Adrenal gland (tissue), 5 donors: ENCODE results near the gene PRDM15.

Experiments
- POLR2A ChIP-seq, 2 donors: fragments of 450-650 bp; IDR thresholded peaks; one replicate each; pipeline ENCODE4 v1.6.1; 2017; ENCODE audit warnings: antibody characterized with exemption in 2 of 2, mild to moderate bottlenecking in 2 of 2, moderate library complexity in 1 of 2
- TF ChIP-seq, protein P1 (sequence below), 6 experiments: fragments of 450-650 bp in 4 of 6; fragments of 200-600 bp in 2 of 6; sonication (generic) in 1 of 6; IDR thresholded peaks; 1 replicate in 5 of 6; 2 replicates in 1 of 6; pipeline versions ENCODE4 v1.5.1 to v1.8.0; 2016 to 2021; ENCODE audit warnings: antibody characterized with exemption in 6 of 6, mild to moderate bottlenecking in 2 of 6, moderate library complexity in 1 of 6
- donor health status: DM: no; HTN: no; CAD: no.

GRCh38 chr21:41810597-41810932 lies 68.6 kb downstream of the PRDM15 start:
- TF ChIP-seq, protein P1, sequence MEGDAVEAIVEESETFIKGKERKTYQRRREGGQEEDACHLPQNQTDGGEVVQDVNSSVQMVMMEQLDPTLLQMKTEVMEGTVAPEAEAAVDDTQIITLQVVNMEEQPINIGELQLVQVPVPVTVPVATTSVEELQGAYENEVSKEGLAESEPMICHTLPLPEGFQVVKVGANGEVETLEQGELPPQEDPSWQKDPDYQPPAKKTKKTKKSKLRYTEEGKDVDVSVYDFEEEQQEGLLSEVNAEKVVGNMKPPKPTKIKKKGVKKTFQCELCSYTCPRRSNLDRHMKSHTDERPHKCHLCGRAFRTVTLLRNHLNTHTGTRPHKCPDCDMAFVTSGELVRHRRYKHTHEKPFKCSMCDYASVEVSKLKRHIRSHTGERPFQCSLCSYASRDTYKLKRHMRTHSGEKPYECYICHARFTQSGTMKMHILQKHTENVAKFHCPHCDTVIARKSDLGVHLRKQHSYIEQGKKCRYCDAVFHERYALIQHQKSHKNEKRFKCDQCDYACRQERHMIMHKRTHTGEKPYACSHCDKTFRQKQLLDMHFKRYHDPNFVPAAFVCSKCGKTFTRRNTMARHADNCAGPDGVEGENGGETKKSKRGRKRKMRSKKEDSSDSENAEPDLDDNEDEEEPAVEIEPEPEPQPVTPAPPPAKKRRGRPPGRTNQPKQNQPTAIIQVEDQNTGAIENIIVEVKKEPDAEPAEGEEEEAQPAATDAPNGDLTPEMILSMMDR (IDR thresholded peaks at IDR 0.05), result no peak
- TF ChIP-seq POLR2A (IDR thresholded peaks at IDR 0.05), result no peak
